OCI-LY1 (cell line): ENCODE measurements around the gene TPST1.

Experiments used
- H2AFZ ChIP-seq: fragments of 200-600 bp; sonication (generic), shearing (Covaris generic); 2 replicates; pipeline ENCODE4 v1.6.0; 2014; ENCODE audit warnings: antibody characterized with exemption, mild to moderate bottlenecking, low read length
- H3F3A ChIP-seq: fragments of 200-600 bp; sonication (generic), shearing (Covaris generic); 2 replicates; pipeline ENCODE4 v1.6.0; 2014; ENCODE audit warnings: mild to moderate bottlenecking, antibody characterized with exemption, low read length, moderate library complexity; ENCODE audit not compliant: insufficient read depth
- H3K27ac ChIP-seq: fragments of 200-600 bp; sonication (generic); 2 replicates; pipeline ENCODE4 v1.5.1; 2014; ENCODE audit warnings: low read length, mixed run types, mild to moderate bottlenecking, low read depth; ENCODE audit not compliant: poor library complexity, severe bottlenecking
- H3K27me3 ChIP-seq: fragments of 200-600 bp; sonication (generic); 2 replicates; pipeline ENCODE4 v1.6.0; 2014; ENCODE audit warnings: antibody characterized with exemption, mild to moderate bottlenecking, low read length, moderate library complexity; ENCODE audit not compliant: insufficient read depth
- H3K36me3 ChIP-seq: fragments of 200-600 bp; sonication (generic); 2 replicates; pipeline ENCODE4 v1.6.1; 2014; ENCODE audit warnings: mild to moderate bottlenecking, antibody characterized with exemption, low read length, moderate library complexity, mixed read lengths; ENCODE audit not compliant: insufficient read depth
- H3K4me1 ChIP-seq: fragments of 200-600 bp; sonication (generic); 2 replicates; pipeline ENCODE4 v1.5.1; 2014; ENCODE audit warnings: mild to moderate bottlenecking, low read length, moderate library complexity; ENCODE audit not compliant: insufficient read depth, severe bottlenecking
- H3K4me2 ChIP-seq: fragments of 200-600 bp; sonication (generic), shearing (Covaris generic); 2 replicates; pipeline ENCODE4 v1.6.1; 2014; ENCODE audit warnings: low read length
- H3K4me3 ChIP-seq: fragments of 200-600 bp; sonication (generic); 2 replicates; pipeline ENCODE4 v1.5.1; 2014; ENCODE audit warnings: low read length, low read depth, mild to moderate bottlenecking, mixed read lengths; ENCODE audit not compliant: poor library complexity, severe bottlenecking
- H3K79me2 ChIP-seq: fragments of 200-600 bp; shearing (Covaris generic); 2 replicates; pipeline ENCODE4 v1.6.1; 2016; ENCODE audit warnings: mixed run types, low read length, mixed read lengths; ENCODE audit not compliant: insufficient read depth
- H3K9ac ChIP-seq: fragments of 200-600 bp; sonication (generic), shearing (Covaris generic); 2 replicates; pipeline ENCODE4 v1.6.1; 2014; ENCODE audit warnings: mild to moderate bottlenecking, low read length, mixed read lengths
- H3K9me2 ChIP-seq: fragments of 200-600 bp; sonication (generic), shearing (Covaris generic); 2 replicates; pipeline ENCODE4 v1.6.1; 2014; ENCODE audit warnings: low read depth, mild to moderate bottlenecking, low read length, mixed read lengths
- H3K9me3 ChIP-seq: fragments of 200-600 bp; shearing (Covaris generic); 2 replicates; pipeline ENCODE4 v1.6.1; 2014; ENCODE audit warnings: low read length, mixed read lengths
- H4K20me1 ChIP-seq: fragments of 200-600 bp; sonication (generic), shearing (Covaris generic); 2 replicates; pipeline ENCODE4 v1.6.0; 2016; ENCODE audit warnings: mild to moderate bottlenecking, low read length; ENCODE audit not compliant: insufficient read depth
- EZH2 ChIP-seq: fragments of 200-600 bp; sonication (generic), shearing (Covaris generic); IDR thresholded peaks from 2 replicates; pipeline ENCODE4 v1.8.0; 2017; ENCODE audit warnings: borderline replicate concordance, mixed run types, mild to moderate bottlenecking, antibody characterized with exemption, low read length, moderate library complexity, mixed read lengths
- TF ChIP-seq, protein P1 (sequence below): fragments of 200-600 bp; sonication (generic), shearing (Covaris generic); IDR thresholded peaks from 2 replicates; pipeline ENCODE4 v1.5.1; 2017; ENCODE audit warnings: mild to moderate bottlenecking, antibody characterized with exemption, low read length, moderate library complexity, mixed read lengths

The TPST1 gene

DNA sequence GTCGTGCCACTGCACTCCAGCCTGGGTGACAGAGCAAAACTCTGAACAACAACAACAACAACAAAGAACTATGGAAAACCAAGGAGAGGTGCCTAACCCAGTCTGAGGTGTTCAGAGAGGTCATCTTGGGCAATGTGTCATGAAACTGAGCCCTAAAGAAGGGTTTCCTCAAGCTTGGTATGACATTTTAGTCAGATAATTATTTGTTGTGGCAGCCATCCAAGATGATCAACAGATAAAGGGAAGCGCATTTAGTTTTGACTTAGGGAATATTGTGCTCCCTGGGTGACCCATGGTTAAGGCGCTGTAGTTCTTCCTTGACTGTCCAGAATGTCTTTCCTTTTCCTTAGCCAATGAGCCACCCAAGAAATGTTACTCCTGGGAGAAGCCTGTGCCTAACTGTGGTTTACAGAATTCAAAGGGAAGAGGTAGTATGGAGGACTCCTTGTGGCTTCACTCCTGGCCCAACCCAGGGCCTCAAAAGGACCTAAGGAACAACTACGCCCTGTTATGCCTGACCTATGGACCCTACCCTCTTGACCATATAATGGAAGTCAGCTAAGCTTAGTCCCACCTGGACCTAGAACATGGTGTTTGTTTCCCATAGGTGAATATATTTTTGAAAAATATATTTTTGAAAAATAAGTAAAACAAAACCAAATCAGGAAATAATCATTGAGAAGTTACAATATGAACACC lies 42.4 kb downstream of the TPST1 start:
- Histone ChIP-seq H3K9me2 (no peaks in the 10 kb centered on the region), H3K9me3 (no peaks in the 10 kb centered on the region), H3K79me2 (no peaks in the 10 kb centered on the region), H2AFZ (no peak overlapping the region), H3K4me2 (no peak overlapping the region), H3K4me1 (no peaks in the 10 kb centered on the region), H3K36me3 (no peaks in the 10 kb centered on the region), H3K4me3 (no peak overlapping the region), H3K27me3 (no peaks in the 10 kb centered on the region), H3K9ac (no peak overlapping the region), H4K20me1 (no peaks in the 10 kb centered on the region), H3F3A (no peaks in the 10 kb centered on the region), H3K27ac (no peak overlapping the region)
- TF ChIP-seq EZH2, result no peak
- TF ChIP-seq, protein P1, sequence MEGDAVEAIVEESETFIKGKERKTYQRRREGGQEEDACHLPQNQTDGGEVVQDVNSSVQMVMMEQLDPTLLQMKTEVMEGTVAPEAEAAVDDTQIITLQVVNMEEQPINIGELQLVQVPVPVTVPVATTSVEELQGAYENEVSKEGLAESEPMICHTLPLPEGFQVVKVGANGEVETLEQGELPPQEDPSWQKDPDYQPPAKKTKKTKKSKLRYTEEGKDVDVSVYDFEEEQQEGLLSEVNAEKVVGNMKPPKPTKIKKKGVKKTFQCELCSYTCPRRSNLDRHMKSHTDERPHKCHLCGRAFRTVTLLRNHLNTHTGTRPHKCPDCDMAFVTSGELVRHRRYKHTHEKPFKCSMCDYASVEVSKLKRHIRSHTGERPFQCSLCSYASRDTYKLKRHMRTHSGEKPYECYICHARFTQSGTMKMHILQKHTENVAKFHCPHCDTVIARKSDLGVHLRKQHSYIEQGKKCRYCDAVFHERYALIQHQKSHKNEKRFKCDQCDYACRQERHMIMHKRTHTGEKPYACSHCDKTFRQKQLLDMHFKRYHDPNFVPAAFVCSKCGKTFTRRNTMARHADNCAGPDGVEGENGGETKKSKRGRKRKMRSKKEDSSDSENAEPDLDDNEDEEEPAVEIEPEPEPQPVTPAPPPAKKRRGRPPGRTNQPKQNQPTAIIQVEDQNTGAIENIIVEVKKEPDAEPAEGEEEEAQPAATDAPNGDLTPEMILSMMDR, result no peak

DNA sequence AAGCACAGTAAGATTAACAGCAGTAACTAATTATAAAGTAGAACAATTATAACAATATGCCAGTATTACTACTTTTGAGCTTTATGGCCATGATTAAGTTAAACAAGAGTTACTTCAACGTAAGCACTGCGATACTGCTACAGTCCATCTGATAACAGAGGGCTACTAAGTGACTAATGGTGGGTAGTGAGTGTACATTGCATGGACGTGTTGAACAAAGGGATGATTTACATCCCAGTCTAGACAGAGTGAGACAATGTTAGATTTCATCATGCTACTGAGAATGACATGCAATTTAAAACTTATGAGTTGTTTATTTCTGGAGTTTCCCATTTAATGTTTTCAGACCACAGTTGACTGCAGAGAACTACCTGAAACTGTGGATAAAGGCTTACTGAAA lies 45.6 kb downstream of the TPST1 start:
- no peaks in the 10 kb centered on the region for H3K27me3 ChIP-seq
- no peaks in the 10 kb centered on the region for H3K9me3 ChIP-seq
- no peak for TF ChIP-seq EZH2
- TF ChIP-seq, protein P1, result no peak
- no peak overlapping the region for H3K27ac ChIP-seq
- H3K4me2 ChIP-seq, result no peak overlapping the region
- H3K4me1 ChIP-seq, result no peaks in the 10 kb centered on the region
- H3K36me3 ChIP-seq, result no peaks in the 10 kb centered on the region
- H3F3A ChIP-seq, result no peaks in the 10 kb centered on the region
- no peaks in the 10 kb centered on the region for H3K9me2 ChIP-seq
- H4K20me1 ChIP-seq, result no peaks in the 10 kb centered on the region
- no peaks in the 10 kb centered on the region for H3K79me2 ChIP-seq
- H3K4me3 ChIP-seq, result no peak overlapping the region
- H2AFZ ChIP-seq, result no peak overlapping the region
- no peak overlapping the region for H3K9ac ChIP-seq

DNA sequence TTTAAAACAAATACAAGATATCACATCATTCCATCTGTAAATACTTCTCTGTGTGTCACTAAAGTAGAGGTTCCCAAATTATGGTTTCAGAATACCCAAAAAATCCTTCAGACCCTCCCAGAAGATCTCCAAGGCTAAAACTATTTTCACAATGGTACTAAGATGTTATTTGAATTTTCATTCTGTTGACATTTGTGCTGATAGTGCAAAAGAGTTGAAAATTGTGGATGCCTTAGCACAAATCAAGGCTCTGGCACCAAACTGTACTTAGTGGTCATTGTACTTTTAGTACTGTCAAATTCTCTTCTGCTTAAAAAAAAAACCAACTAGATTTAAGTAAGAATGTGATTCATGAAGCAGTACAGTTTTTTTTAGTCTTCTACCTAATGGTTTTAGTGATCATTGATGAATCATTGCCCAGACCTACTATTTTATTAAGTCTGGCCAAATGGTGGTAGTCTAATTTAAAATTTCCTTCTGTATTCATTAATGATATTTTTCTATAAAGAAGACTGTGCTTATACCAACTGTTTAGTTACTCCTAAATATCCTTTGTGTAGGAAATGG lies 50.5 kb downstream of the TPST1 start:
- Histone ChIP-seq H3K27me3 (no peaks in the 10 kb centered on the region), H4K20me1 (no peaks in the 10 kb centered on the region), H3K4me3 (no peak overlapping the region), H3F3A (no peaks in the 10 kb centered on the region), H3K9me2 (no peaks in the 10 kb centered on the region), H3K4me2 (no peak overlapping the region), H3K4me1 (no peaks in the 10 kb centered on the region), H3K79me2 (no peaks in the 10 kb centered on the region), H2AFZ (no peak overlapping the region), H3K36me3 (no peaks in the 10 kb centered on the region), H3K9ac (no peak overlapping the region), H3K9me3 (no peaks in the 10 kb centered on the region), H3K27ac (no peak overlapping the region)
- no peak for TF ChIP-seq EZH2

DNA sequence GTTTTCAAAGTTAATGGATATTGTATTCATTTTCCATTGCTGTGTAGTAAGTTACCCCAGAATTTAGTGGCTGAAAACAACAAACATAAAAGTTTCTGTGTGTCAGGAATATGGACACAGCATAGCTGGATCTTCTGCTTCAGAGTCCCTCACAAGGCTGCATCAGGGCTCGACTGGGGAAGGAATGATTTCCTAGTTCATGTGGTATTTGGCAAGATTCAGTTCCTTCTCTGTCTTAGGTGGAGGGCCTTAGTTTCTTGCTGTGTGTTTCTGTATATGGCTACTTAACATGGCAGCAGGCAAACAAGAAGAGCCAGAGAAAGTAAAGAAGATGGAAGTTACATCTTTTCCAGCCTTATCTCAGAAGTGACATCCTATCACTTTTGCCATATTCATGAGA lies 51.1 kb downstream of the TPST1 start:
- Histone ChIP-seq H3K4me1 (no peaks in the 10 kb centered on the region), H3K9me3 (no peaks in the 10 kb centered on the region), H3K9ac (no peak overlapping the region), H3K9me2 (no peaks in the 10 kb centered on the region), H3K79me2 (no peaks in the 10 kb centered on the region), H4K20me1 (no peaks in the 10 kb centered on the region), H3K4me3 (no peak overlapping the region), H3K27ac (no peak overlapping the region), H3F3A (no peaks in the 10 kb centered on the region), H2AFZ (no peak overlapping the region), H3K4me2 (no peak overlapping the region), H3K27me3 (no peaks in the 10 kb centered on the region), H3K36me3 (no peaks in the 10 kb centered on the region)
- TF ChIP-seq, protein P1, result no peak
- TF ChIP-seq EZH2, result no peak
